CD4-positive, alpha-beta T cell treated with Interleukin-17A for 4 hours (primary cell): ENCODE measurements around the gene SLC26A8.
"Not testable (repeated sequence)": the region's sequence is repeated elsewhere in the genome, so short reads cannot be mapped to it uniquely, and the experiment has no call there.

Source experiments
- DNase-seq: peaks from one replicate; pipeline ENCODE4 v3.0.0-alpha.2; 2020; ENCODE audit warnings: mixed read lengths

Gene SLC26A8

DNA sequence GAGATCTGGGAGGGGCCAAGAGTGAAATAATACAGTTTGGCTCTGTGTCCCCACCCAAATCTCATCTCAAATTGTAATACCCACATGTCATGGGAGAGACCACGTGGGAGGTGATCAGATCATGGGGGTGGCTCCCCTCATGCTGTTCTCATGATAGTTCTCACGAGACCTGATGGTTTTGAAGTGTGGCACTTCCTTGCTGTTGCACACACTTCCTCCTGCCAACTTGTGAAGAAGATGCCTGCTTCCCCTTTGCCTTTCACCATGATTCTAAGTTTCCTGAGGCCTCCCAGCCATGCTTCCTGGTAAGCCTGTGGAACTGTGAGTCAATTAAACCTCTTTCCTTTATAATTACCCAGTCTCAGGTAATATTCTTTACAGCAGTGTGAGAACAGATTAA is 114.9 kb downstream of the SLC26A8 start:
- not testable (repeated sequence) for DNase-seq

DNA sequence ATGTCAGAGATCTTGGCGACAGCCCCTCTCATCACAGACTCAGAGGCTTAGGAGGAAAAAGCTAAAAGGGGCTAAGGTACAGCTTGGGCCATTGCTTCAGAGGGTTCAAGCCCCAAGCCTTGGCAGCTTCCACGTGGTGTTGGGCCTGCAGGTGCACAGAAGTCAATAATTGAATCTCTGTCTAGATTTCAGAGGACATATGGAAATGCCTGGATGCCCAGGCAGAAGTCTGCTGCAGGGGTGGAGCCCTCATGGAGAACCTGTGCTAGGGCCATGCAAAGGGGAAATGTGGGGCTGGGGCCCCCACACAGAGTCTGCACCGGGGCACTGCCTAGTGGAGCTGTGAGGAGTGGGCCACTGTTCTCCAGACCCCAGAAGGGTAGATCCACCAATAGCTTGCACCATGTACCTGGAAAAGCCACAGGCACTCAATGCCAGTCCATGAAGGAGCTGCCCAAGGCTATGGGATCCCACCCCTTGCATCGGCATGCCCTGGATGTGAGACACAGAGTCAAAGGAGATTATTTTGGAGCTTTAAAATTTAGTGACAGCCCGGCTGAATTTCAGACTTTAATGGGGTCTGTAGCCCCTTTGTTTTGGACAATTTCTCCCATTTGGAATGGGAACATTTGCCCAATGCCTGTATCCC is 115.6 kb downstream of the SLC26A8 start:
- DNase-seq = not testable (repeated sequence)

DNA sequence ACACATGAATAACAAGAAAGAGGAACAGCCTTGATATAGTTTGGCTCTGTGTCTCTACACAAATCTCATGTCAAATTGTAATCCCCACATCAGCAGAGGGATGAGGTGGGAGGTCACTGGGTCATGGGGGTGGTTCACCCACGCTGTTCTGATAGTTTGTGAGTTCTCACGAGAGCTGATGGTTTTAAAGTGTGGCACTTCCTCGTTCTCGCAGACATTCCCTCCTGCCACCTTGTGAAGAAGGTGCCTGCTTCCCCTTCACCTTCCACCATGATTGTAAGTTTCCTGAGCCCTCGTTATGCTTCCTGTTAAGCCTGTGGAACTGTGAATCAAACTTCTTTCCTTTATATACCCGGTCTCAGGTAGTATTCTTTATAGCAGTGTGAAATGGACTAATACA is 116.7 kb downstream of the SLC26A8 start:
- no peak for DNase-seq

DNA sequence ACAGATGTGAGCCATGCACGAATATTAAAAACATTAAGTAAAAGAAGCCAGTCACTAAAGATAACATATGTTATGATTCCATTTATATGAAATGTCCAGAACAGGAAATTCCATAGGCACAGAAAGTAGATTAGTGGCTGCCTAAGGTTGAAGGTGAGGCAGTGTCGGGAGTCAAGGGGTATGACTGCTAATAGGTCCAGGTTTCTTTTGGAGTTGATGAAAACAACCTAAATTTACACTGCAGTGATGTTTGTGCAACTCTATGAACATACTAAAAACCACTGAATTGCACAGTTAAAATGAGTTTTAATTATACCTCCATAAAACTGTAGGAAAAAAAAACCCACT is 118.0 kb downstream of the SLC26A8 start:
- no peak for DNase-seq

DNA sequence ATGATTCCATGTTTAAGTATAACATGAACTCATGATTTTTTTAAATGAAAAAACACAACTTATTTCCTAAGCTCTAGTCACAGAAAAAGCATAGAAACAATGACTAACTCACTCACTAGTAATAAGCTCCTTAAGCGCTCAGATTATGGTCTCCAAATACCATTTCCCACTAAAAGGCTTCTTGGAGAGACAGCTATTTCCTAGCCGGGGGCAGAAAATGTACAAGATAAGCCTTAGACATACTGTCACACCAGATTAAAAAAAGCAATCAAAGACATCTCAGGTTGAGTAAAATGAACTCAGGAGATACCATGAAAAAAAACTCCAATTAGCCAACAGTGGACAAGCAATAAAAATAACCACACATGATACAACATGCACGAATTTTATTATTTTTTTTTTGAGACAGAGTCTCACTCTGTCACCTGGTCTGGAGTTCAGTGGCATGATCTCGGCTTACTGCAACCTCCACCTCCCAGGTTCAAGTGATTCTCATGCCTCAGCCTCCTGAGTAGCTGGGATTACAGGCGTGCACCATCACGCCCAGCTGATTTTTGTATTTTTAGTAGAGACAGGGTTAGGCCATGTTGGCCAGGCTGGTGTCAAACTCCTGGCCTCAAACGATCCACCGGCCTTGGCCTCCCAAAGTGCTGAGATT is 118.5 kb downstream of the SLC26A8 start:
- DNase-seq = no peak

DNA sequence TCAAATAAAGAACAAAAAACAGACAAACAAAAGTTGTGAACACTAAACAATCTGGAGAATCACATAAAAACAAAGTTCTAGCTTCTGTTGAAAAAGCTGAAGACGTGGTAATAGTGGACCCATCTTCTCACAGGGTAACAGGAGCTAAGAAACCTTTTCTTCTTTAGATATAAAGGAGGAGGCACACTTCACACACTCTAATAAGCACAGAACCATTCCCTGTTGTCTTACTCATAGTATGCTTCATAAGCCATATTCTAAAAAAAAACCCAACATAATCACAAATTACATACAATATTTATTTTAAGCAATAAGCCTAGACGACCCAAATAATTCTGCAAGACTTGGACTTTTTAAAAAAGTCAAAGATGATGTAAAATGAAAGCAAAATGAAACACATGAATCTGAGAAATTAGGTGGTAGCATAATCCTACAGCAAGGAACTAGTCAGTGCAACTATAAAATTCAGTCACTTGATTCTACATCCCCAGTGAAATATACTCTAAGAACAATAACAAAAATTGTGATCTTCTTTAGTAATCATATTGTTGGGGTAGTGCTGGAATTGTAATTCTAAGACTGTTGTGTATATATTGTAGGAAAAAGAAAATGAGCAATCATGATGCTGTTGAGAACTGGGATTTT is 119.2 kb downstream of the SLC26A8 start:
- no peak for DNase-seq

DNA sequence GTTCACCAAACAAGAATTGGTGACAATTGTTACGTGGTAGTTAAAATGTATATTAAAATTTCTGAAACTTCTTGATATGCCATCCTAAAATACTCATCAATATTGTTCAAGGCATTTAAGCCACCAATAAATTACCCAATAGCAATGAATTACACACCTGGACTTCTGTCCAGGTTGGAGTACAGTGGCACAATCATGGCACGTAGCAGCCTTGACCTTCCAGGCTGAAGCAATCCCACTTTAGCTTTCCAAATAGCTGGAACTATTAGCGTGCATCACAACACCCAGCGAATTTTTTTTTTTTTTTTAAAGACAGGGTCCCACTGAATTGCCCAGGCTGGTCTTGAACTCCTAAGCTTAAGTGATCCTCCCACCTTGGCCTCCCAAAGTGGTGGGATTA is 120.8 kb downstream of the SLC26A8 start:
- no peak for DNase-seq

DNA sequence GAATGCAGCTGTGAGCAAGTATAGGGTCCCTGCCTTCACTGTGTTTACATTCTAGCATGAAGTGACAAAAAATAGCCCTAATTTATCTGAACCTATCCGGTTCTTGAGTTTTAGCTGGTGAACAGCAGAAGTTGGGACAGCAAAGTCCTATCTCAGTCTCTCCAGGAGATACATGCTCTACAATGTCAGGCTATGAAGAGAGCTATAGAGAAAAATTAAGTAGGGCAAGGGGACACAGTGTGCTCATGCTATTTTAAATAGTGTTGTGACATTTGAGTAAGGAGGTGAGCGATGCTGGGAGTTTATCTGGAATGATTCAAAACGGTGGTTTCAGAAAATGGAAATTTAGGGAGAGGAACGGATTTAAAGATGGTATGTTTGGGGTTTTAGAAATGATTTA is 124.0 kb downstream of the SLC26A8 start:
- DNase-seq = no peak

DNA sequence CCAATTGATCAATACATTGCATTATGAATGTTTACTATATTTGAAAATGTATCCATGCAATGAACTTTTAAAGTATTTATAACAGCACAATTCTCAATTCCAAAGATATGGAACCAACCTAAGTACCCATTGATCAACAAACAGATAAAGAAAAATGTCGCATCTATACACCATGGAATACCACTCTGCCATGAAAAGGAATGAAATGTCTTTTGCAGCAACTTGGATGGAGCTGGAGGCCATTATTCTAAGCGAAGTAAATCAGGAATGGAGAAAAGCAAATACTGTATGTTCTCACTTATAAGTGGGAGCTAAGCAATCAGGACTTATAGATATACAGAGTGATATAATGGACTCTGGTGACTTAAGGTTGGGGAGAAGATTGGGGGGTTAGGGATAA is 126.4 kb downstream of the SLC26A8 start:
- DNase-seq = no peak

DNA sequence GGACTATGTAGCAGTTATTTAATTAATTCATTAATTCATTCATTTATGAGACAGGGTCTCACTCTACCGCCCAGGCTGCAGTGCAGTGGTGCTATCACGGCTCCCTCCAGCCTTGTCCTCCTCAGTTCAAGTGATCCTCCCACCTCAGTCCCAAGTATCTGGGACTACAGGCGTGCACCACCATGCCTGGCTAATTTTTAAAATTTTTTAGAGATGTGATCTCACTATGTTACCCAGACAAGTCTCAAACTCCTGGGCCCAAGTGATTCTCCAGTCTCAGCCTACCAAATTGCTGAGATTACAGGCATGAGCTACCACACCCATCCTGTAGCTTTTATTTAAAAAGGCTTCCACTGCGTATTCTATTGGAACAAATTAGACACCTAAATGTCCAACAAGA is 127.0 kb downstream of the SLC26A8 start:
- DNase-seq = no peak

DNA sequence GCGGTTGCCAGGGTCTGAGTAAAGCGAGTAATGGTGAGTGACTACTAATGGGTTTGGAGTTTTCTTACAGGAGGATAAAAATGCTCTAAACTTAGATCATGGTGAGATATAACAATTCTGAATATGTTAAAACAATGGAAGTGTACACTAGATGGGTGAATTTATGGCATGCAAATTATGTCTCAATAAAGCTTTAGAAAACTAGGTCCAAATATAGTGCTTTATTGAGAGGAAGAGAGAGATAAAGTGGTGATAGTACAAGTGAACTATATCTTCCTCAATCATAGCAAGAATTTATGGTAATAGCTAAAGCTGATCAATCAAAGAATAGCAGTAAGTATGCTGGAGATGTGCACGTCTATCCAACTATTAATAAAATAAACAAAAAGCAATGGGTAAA is 127.4 kb downstream of the SLC26A8 start:
- no peak for DNase-seq

DNA sequence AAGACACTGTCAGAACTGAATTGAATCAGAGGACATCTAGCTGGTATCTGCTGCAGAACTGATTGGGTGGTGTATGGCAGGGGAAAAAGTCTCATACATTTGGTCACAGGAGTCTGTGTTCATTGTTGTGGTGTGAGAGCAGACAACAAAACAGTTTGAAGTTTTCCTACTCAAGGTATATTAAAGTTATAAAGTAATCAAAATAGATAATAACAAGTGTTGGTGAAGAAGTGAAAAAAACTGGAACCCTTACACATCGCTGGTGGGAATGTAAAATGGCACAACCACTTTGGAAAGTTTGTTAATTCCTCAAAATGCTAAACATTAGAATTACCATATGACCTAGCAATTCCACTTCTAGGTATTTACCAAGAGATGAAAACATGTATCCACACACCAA is 128.2 kb downstream of the SLC26A8 start:
- DNase-seq = no peak

DNA sequence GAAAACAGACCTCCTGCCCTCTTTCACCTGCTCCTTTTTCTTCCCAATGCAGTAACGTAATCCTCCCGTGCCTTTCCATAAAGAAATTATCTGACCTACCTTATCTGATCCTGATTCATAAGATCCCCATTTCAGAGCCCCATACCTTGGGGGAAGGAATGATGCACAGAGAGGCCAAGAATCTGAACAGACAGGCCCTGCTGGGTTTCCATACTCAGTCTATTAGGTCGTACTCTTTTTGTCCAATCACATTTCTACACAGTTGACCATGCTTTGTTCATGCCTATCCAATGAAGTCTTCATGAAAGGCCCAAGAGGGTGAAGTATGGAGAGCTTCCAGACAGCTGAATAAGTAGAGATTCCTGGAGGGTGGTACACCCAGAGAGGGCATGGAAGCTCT is 128.9 kb downstream of the SLC26A8 start:
- no peak for DNase-seq

DNA sequence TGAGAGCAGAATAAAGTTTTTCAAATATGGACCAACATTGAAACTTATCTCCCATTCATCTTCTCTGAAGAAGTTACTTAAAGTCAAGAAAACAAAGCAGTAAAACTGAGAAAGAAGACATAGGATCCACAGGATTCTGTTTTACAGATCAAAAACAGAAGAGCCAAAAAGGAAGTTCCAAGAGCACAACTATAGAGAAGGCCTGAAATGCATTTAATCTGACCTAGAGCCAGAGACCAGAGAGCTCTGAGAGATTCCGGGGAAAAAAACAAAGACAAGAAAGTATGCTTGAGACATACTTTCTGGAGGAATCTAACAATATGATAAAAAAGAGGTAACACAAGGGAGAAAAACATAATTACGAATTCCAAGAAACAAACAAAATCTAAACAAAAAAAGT is 129.7 kb downstream of the SLC26A8 start:
- DNase-seq = no peak
